Right lobe of liver (tissue), 4 donors: ENCODE results near the gene MYRIP.

ENCODE experiments used
- CTCF ChIP-seq, 4 donors: fragments of 200-600 bp in 3 of 4; fragments of 450-650 bp in 1 of 4; IDR thresholded peaks; one replicate each; pipeline versions ENCODE4 v1.5.1 to v1.8.0; 2016 to 2022; ENCODE audit warnings: antibody characterized with exemption in 4 of 4, mild to moderate bottlenecking in 2 of 4
- POLR2A ChIP-seq: fragments of 450-650 bp; IDR thresholded peaks from one replicate; pipeline ENCODE4 v1.6.1; 2017; ENCODE audit warnings: antibody characterized with exemption, mild to moderate bottlenecking
- donor health status: DM: no; HTN: no; CAD: no.
- donor health status: DM: no; HTN: no; CAD: no.
- donor health status: DM: no; HTN: yes; CAD: no.

GRCh38 chr3:40215015-40215414 lies 405.6 kb downstream of the MYRIP start:
- TF ChIP-seq CTCF (IDR thresholded peaks at IDR 0.05), result no peak
- no peak for TF ChIP-seq POLR2A
